Upper lobe of right lung (tissue), 1 donor: ENCODE measurements around the gene DSCAM. TPM values are rescaled to one million over a fixed set of nuclear protein-coding genes. Genes with fewer than 3 reads are reported as not detected.

Source experiments
- ATAC-seq: fragments of 200-7000 bp; cut with Tn5 transposase; one replicate; pipeline ENCODE4 v1.9.1; 2020; ENCODE audit warnings: mild to moderate bottlenecking, moderate library complexity
- DNase-seq: peaks from one replicate; pipeline ENCODE4 v3.0.0-alpha.2; 2020
- H3K27ac ChIP-seq: fragments of 200-600 bp; one replicate; pipeline ENCODE4 v1.8.0; 2022
- H3K27me3 ChIP-seq: fragments of 200-600 bp; one replicate; pipeline ENCODE4 v1.8.0; 2022; ENCODE audit warnings: mild to moderate bottlenecking
- H3K36me3 ChIP-seq: fragments of 200-600 bp; one replicate; pipeline ENCODE4 v1.8.0; 2022
- H3K4me1 ChIP-seq: fragments of 200-600 bp; one replicate; pipeline ENCODE4 v1.8.0; 2022
- H3K4me3 ChIP-seq: fragments of 200-600 bp; one replicate; pipeline ENCODE4 v1.8.0; 2022; ENCODE audit warnings: mild to moderate bottlenecking
- H3K9me3 ChIP-seq: fragments of 200-600 bp; one replicate; pipeline ENCODE4 v1.8.0; 2022
- intact Hi-C: fragments of 100-400 bp; cut with DNase I; formaldehyde crosslinking; loops from one replicate; pipeline ENCODE4 v1.11.0; 2022
- total RNA-seq: library from RNA; stranded (reverse); fragmentation: NEBNext Ultra II Directional; extraction: Animal tissue kit (Norgen Biotek cat#: 25700); gene quantifications from one replicate; pipeline ENCODE4 v1.2.1, GENCODE V29; 2021
- TF ChIP-seq, protein P1 (sequence below): fragments of 200-600 bp; IDR thresholded peaks from one replicate; pipeline ENCODE4 v1.8.0; 2022; ENCODE audit warnings: antibody characterized with exemption
- donor health status: DM: no; HTN: yes; CAD: no; lungs with severe emphysema.

DSCAM gene
- total RNA-seq, 1 donor from 2014 or later = not detected

DNA sequence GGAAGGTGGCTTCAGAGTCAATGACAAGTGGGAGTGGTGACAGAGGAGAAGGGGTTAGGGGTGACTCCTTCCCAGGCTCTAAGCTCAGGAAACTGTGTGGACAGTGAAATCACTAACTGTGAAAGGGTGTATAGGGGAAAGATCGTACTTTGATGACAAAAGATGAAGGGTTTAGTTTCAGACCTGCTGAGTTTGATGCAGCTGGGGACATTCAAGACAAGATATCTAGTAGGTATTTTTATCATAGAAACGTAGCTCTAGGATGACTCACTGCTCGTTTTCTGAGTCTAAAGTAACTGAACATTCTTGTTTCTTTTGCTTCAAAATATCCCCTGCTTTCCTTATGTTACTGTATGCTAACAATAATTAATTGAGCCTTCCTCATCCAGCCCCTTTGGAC lies 830.7 kb downstream of the DSCAM start:
- no peaks in the 10 kb centered on the region for H3K9me3 ChIP-seq
- intact Hi-C loops = no loop called here
- ATAC-seq = no peak
- no peak overlapping the region for H3K4me3 ChIP-seq
- no peaks in the 10 kb centered on the region for H3K36me3 ChIP-seq
- no peaks in the 10 kb centered on the region for H3K27me3 ChIP-seq
- no peaks in the 10 kb centered on the region for H3K4me1 ChIP-seq
- no peak overlapping the region for H3K27ac ChIP-seq
- DNase-seq = no peak
- TF ChIP-seq, protein P1, sequence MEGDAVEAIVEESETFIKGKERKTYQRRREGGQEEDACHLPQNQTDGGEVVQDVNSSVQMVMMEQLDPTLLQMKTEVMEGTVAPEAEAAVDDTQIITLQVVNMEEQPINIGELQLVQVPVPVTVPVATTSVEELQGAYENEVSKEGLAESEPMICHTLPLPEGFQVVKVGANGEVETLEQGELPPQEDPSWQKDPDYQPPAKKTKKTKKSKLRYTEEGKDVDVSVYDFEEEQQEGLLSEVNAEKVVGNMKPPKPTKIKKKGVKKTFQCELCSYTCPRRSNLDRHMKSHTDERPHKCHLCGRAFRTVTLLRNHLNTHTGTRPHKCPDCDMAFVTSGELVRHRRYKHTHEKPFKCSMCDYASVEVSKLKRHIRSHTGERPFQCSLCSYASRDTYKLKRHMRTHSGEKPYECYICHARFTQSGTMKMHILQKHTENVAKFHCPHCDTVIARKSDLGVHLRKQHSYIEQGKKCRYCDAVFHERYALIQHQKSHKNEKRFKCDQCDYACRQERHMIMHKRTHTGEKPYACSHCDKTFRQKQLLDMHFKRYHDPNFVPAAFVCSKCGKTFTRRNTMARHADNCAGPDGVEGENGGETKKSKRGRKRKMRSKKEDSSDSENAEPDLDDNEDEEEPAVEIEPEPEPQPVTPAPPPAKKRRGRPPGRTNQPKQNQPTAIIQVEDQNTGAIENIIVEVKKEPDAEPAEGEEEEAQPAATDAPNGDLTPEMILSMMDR = no peak

DNA sequence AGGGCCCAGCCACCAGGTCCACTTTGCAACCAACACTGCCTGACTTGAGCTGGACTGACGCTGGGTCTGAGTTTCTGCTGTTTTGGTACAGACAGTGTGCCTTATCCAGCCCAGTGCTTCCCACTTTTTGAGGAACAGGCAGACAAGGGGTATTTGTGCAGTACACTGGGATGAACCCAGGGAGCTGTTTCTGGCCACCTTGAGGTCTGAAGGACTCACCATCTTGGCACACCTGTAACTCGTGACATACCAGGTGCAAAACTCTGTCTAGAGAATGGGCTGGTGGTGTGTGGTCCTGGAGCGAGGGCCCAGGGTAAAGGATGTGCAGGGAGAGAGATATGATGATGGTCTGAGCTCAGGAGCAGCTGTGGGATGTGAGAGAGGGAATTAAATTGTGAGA lies 831.1 kb downstream of the DSCAM start:
- TF ChIP-seq, protein P1 = no peak
- Histone ChIP-seq H3K9me3 (no peaks in the 10 kb centered on the region), H3K27ac (no peak overlapping the region), H3K4me1 (no peaks in the 10 kb centered on the region), H3K27me3 (no peaks in the 10 kb centered on the region), H3K36me3 (no peaks in the 10 kb centered on the region), H3K4me3 (no peak overlapping the region)
- DNase-seq (no peak), ATAC-seq (no peak)
- intact Hi-C loops = no loop called here

DNA sequence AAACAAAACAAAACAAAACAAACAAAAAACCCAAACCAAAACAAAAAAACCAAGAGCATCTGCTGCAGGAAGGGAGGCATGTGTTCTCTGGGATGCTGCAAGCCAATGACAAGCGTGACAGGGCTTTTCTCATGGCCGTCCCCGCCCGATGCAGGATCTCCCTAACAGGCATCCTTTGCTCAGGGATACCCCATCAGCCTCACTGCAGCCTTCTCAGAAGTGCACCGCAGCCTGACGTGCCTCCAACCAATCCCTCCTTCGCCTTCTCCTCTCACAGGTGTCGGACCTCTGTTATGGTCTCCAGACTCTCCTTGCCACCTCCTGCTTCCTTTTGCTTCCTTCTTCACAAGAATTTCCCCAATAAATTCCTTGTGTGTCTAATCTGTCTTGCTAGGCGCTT lies 832.6 kb downstream of the DSCAM start:
- Histone ChIP-seq H3K27ac (no peak overlapping the region), H3K27me3 (no peaks in the 10 kb centered on the region), H3K36me3 (no peaks in the 10 kb centered on the region), H3K4me3 (no peak overlapping the region), H3K4me1 (no peaks in the 10 kb centered on the region), H3K9me3 (no peaks in the 10 kb centered on the region)
- intact Hi-C loops = no loop called here
- ATAC-seq (no peak), DNase-seq (no peak)
- TF ChIP-seq, protein P1 = no peak

DNA sequence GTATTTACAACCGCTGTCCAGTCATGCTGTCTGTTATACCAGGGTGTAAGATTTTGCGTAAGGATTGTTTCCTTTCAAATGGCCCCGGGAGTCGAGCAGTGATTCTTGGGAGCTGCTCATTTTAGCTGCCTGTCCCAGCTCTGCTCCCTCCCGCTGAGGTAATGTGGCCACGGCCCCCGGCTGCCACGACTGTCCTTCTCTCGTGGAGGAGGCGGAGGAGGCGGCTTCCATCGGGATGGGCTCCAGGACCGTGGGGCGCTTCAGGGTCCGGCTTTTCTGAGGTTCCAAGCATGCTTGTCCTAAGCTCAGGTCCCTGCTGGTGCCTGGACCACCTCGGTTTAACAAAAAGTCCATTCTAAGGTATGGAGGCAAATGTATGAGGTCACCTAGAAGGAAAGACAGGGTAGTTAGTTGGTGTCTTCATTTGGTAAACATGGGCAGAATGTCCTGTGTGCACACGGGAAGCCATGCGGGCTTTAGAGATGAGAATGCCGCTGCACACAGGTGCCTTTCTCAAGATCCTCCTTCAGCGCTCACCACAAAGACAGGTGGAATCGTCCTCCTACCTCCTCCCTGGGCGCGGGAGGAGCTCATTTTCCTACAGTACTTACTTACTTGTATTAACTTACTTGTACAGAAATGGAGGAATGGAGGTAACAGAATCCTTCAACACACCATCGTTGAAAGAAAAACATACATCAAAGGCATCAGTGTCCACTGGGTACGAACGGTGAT lies 833.8 kb downstream of the DSCAM start:
- no peaks in the 10 kb centered on the region for H3K4me1 ChIP-seq
- TF ChIP-seq, protein P1 = no peak
- H3K27ac ChIP-seq = no peak overlapping the region
- intact Hi-C loops = no loop called here
- DNase-seq = no peak
- H3K4me3 ChIP-seq = no peak overlapping the region
- no peaks in the 10 kb centered on the region for H3K36me3 ChIP-seq
- H3K27me3 ChIP-seq = no peaks in the 10 kb centered on the region
- H3K9me3 ChIP-seq = no peaks in the 10 kb centered on the region
- no peak for ATAC-seq

DNA sequence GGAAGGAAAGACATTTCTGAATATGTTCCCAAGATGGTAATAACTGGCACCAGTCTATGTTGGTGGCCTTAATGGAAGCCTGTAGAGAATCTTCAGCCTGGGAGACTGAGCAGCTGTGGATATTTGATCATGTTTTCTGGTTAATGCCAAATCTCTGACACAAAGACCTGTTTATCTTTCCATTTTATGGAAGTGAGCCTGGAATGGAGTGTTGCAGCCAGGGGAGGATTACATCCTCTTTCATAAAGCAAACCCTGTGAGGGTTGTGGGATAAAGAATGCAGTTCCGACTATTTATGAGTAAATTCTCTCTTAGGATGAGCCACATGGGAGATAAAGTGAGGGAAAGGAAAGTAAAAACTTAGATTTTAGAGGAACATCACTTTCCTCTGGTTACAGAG lies 835.6 kb downstream of the DSCAM start:
- ATAC-seq (no peak), DNase-seq (no peak)
- no peak overlapping the region for H3K4me3 ChIP-seq
- H3K27me3 ChIP-seq = no peaks in the 10 kb centered on the region
- TF ChIP-seq, protein P1 = no peak
- H3K27ac ChIP-seq = no peak overlapping the region
- no peaks in the 10 kb centered on the region for H3K36me3 ChIP-seq
- no peaks in the 10 kb centered on the region for H3K4me1 ChIP-seq
- H3K9me3 ChIP-seq = no peaks in the 10 kb centered on the region
- intact Hi-C loops = no loop called here

DNA sequence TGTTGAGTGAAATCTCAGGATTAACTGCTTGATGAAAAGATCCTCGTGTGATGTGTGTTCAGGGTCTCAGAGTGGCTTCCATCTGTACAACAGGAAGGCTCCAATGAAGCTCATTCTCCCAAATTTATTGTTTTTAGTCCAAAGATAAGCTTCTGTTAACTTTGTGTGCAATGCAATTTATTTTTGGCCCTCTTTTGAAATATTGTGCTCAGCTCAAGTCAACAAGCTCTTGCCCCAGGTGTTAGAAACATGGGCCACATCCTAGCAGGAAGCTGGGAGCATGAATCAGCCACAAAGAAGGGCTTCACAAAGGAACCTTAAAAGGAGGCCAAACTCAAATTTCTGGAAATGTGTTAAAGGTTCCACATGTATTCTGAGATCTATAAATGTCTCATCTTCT lies 844.0 kb downstream of the DSCAM start:
- intact Hi-C loops = no loop called here
- no peak for ATAC-seq
- no peak for DNase-seq

More for the DNA sequence above, 844.0 kb downstream of the DSCAM start:
- H3K9me3 ChIP-seq = no peaks in the 10 kb centered on the region
- H3K27ac ChIP-seq = no peak overlapping the region
- H3K27me3 ChIP-seq = no peaks in the 10 kb centered on the region
- H3K4me3 ChIP-seq = no peak overlapping the region
- no peaks in the 10 kb centered on the region for H3K4me1 ChIP-seq
- TF ChIP-seq, protein P1 = no peak
- no peaks in the 10 kb centered on the region for H3K36me3 ChIP-seq
